Measurements from ENCODE around the gene MICAL2. TPM values are rescaled to one million over a fixed set of nuclear protein-coding genes. Genes with fewer than 3 reads are reported as not detected.

MICAL2 gene
- polyA plus RNA-seq, 2 of the 4 experiments (the other 2 are of a cell fraction), result 39.8 to 42.1 TPM

GRCh38 chr11:12127206-12127898 is 17.0 kb downstream of the MICAL2 start:
- Histone ChIP-seq H3K4me2 (peak overlapping the region; percentile 28; the same call in 1 of the 3 replicates), H3K4me3 (no peak overlapping the region), H3K4me1 (peaks cover 55% of the 10 kb centered on the region), H3K27ac (peak overlapping the region; percentile 25 to 66; a peak in 4 of 6 replicates), H3K9me3 (no peaks in the 10 kb centered on the region)
- TF ChIP-seq E2F6 (IDR thresholded peaks at IDR 0.05; ENCODE audit: borderline replicate concordance, low read depth) (no peak), KDM5A (IDR thresholded peaks at IDR 0.05) (no peak), EHMT2 (IDR thresholded peaks at IDR 0.05; ENCODE audit: low read depth) (no peak), SREBF2 (IDR thresholded peaks at IDR 0.05) (no peak)
- CTCF ChIA-PET, result interaction anchor here (0.6 to 2.2 kb wide), 11 partner anchors 26 to 336 kb away, joined by 3 to 14 read pairs (median 3); no protein-coding TSS in a partner anchor
- peak in 1 of 2 experiments; percentile 17; a peak in 3 of 6 replicates for ATAC-seq
- 85% methylated on average over 4 of the region's 4 CpGs for WGBS (ENCODE audit: missing lambda C conversion rate)
- POLR2A ChIA-PET, result interaction anchor here (0.6 to 1.0 kb wide), 2 partner anchors 17 to 106 kb away, joined by 3 read pairs; partner anchors contain the start of gene MICAL2
- no peak for DNase-seq (ENCODE audit: low read depth in 1 of 2, low spot score in 1 of 2)
- FAIRE-seq, result no peak

- no peak overlapping the region for H3K4me2 ChIP-seq
- TF ChIP-seq CTCF (IDR thresholded peaks at IDR 0.05), result no peak
- no peak for TF ChIP-seq REST (IDR thresholded peaks at IDR 0.05)
- no peak for TF ChIP-seq CHD2 (IDR thresholded peaks at IDR 0.05; ENCODE audit: low read length, partially characterized antibody)
- TF ChIP-seq ELK1 (IDR thresholded peaks at IDR 0.05; ENCODE audit: low read depth, low read length), result no peak
- POLR2A ChIA-PET, result no interaction called here
- WGBS (ENCODE audit: missing lambda C conversion rate), result 79% methylated on average over 1 of the region's 1 CpG
- ATAC-seq, result no peak
- FAIRE-seq, result no peak
- no peak for DNase-seq (ENCODE audit: low read depth in 1 of 2, low spot score in 1 of 2)
- no peak overlapping the region for H3K4me3 ChIP-seq
- CTCF ChIA-PET, result interaction anchor here (1.6 kb wide), 1 partner anchor 79 kb away, joined by 4 read pairs; no protein-coding TSS in a partner anchor
- no peak overlapping the region; a peak in 1 of 6 replicates for H3K27ac ChIP-seq
- H3K9me3 ChIP-seq, result no peaks in the 10 kb centered on the region
- peaks cover 46% of the 10 kb centered on the region for H3K4me1 ChIP-seq
These were observed 17.9 kb downstream of the MICAL2 start for GRCh38 chr11:12128301-12128751.

- POLR2A ChIA-PET, result no interaction called here
- H3K4me1 ChIP-seq, result peaks cover 40% of the 10 kb centered on the region
These were observed 18.8 kb downstream of the MICAL2 start for GRCh38 chr11:12129227-12129626.

More at GRCh38 chr11:12129227-12129626, 18.8 kb downstream of the MICAL2 start:
- TF ChIP-seq HES2 (IDR thresholded peaks at IDR 0.05), result no peak
- Histone ChIP-seq H3K4me3 (no peak overlapping the region), H3K9me3 (no peaks in the 10 kb centered on the region), H3K27ac (no peak overlapping the region), H3K4me2 (no peak overlapping the region)
- DNase-seq (ENCODE audit: low read depth in 1 of 2, low spot score in 1 of 2), result no peak
- ATAC-seq, result no peak
- 86% methylated on average over 4 of the region's 4 CpGs for WGBS (ENCODE audit: missing lambda C conversion rate)
- CTCF ChIA-PET, result interaction anchor here (1.0 to 1.6 kb wide), 3 partner anchors 78 to 330 kb away, joined by 3 to 8 read pairs (median 4); no protein-coding TSS in a partner anchor
- FAIRE-seq, result no peak

Data from A549 (cell line).